Caco-2 (cell line): ENCODE data around the gene PDE10A. TPM values are rescaled to one million over a fixed set of nuclear protein-coding genes. Genes with fewer than 3 reads are reported as not detected.

Experiments used
- BruUV-seq: library from RNA; stranded (reverse); fragments of 400-500 nt; replicated peaks from 2 replicates; lab custom pipeline; 2021; lab: Mats Ljungman, UMichigan
- CTCF ChIA-PET: fragments of 300-600 bp; sonication (Branson Sonifier 250); formaldehyde crosslinking; loops from one replicate; lab custom pipeline; 2022; ENCODE audit warnings: antibody characterized with exemption; lab: Charles Lee
- POLR2A ChIA-PET: fragments of 300-600 bp; sonication (Branson Sonifier 250); formaldehyde crosslinking; loops from one replicate; lab custom pipeline; 2022; ENCODE audit warnings: antibody characterized with exemption; lab: Charles Lee
- DNase-seq, 2 experiments: peaks; one replicate each; pipeline versions ENCODE4 v3.0.0 to v3.0.0-alpha.2; 2020 to 2022
- H3K27me3 ChIP-seq: replicated peaks from 2 replicates; pipeline ENCODE4 v1.6.0; 2011; ENCODE audit warnings: low read length; ENCODE audit not compliant: control insufficient read depth, insufficient read depth
- H3K36me3 ChIP-seq: 2 replicates; pipeline ENCODE4 v1.5.1; 2011; ENCODE audit warnings: low read length; ENCODE audit not compliant: control insufficient read depth, insufficient read depth
- H3K4me1 ChIP-seq: fragments of 250-450 bp; sonication (Bioruptor Pico); 2 replicates; pipeline ENCODE4 v1.5.1; 2020; ENCODE audit warnings: mild to moderate bottlenecking
- H3K4me3 ChIP-seq: 2 replicates; pipeline ENCODE4 v1.5.1; 2011; ENCODE audit warnings: low read depth, mild to moderate bottlenecking, control low read depth, low read length
- H3K9me3 ChIP-seq: fragments of 250-450 bp; sonication (Bioruptor Pico); 2 replicates; pipeline ENCODE4 v1.5.1; 2020; ENCODE audit warnings: mild to moderate bottlenecking, moderate library complexity
- H3K27ac Mint-ChIP-seq: one replicate; pipeline ENCODE4 v1.8.0; 2022; ENCODE audit warnings: mixed read lengths; ENCODE audit not compliant: unreplicated experiment
- H3K27me3 Mint-ChIP-seq: one replicate; pipeline ENCODE4 v1.8.0; 2022; ENCODE audit warnings: mixed read lengths; ENCODE audit not compliant: insufficient read depth, unreplicated experiment
- H3K36me3 Mint-ChIP-seq: one replicate; pipeline ENCODE4 v1.8.0; 2022; ENCODE audit warnings: mild to moderate bottlenecking, mixed read lengths; ENCODE audit not compliant: insufficient read depth, unreplicated experiment
- H3K4me1 Mint-ChIP-seq: one replicate; pipeline ENCODE4 v1.8.0; 2022; ENCODE audit warnings: low read depth, mixed read lengths; ENCODE audit not compliant: unreplicated experiment
- H3K4me3 Mint-ChIP-seq: one replicate; pipeline ENCODE4 v1.8.0; 2022; ENCODE audit warnings: mild to moderate bottlenecking, moderate library complexity, mixed read lengths; ENCODE audit not compliant: unreplicated experiment
- H3K9me3 Mint-ChIP-seq: one replicate; pipeline ENCODE4 v1.8.0; 2022; ENCODE audit warnings: mixed read lengths; ENCODE audit not compliant: unreplicated experiment
- intact Hi-C: fragments of 100-400 bp; cut with micrococcal nuclease; formaldehyde crosslinking; loops from one replicate; pipeline ENCODE4 v1.10.0; 2022; ENCODE audit not compliant: unreplicated experiment
- total RNA-seq: library from RNA; stranded (reverse); gene quantifications from 2 replicates; pipeline ENCODE4 v1.2.3, GENCODE V29; 2022
- TF ChIP-seq, protein P1 (sequence below), 2 experiments: fragments of 200-600 bp in 1 of 2; IDR thresholded peaks; 1 replicate in 1 of 2; 2 replicates in 1 of 2; pipeline versions ENCODE4 v1.5.1 to v1.8.0; 2011 to 2022; ENCODE audit warnings: antibody characterized with exemption in 1 of 2, control low read depth in 1 of 2, inconsistent platforms in 1 of 2, low read depth in 1 of 2, low read length in 1 of 2, mild to moderate bottlenecking in 1 of 2, moderate library complexity in 1 of 2; ENCODE audit not compliant: insufficient read depth in 1 of 2, severe bottlenecking in 1 of 2, unreplicated experiment in 1 of 2

The PDE10A gene
- total RNA-seq, 1 experiment from 2014 or later, result 3.4 TPM

- TF ChIP-seq, protein P1, sequence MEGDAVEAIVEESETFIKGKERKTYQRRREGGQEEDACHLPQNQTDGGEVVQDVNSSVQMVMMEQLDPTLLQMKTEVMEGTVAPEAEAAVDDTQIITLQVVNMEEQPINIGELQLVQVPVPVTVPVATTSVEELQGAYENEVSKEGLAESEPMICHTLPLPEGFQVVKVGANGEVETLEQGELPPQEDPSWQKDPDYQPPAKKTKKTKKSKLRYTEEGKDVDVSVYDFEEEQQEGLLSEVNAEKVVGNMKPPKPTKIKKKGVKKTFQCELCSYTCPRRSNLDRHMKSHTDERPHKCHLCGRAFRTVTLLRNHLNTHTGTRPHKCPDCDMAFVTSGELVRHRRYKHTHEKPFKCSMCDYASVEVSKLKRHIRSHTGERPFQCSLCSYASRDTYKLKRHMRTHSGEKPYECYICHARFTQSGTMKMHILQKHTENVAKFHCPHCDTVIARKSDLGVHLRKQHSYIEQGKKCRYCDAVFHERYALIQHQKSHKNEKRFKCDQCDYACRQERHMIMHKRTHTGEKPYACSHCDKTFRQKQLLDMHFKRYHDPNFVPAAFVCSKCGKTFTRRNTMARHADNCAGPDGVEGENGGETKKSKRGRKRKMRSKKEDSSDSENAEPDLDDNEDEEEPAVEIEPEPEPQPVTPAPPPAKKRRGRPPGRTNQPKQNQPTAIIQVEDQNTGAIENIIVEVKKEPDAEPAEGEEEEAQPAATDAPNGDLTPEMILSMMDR (IDR thresholded peaks at IDR 0.05; ENCODE audit: insufficient read depth in 1 of 2, low read depth in 1 of 2, low read length in 1 of 2, severe bottlenecking in 1 of 2, unreplicated experiment in 1 of 2), result no peak
- no peaks in the 10 kb centered on the region for H3K36me3 Mint-ChIP-seq
- no peak overlapping the region for H3K4me3 ChIP-seq
- no peaks in the 10 kb centered on the region for H3K4me1 Mint-ChIP-seq
- BruUV-seq, result no TSS peak
- H3K27me3 ChIP-seq, result no peaks in the 10 kb centered on the region
- no peak overlapping the region for H3K27ac Mint-ChIP-seq
- peaks cover 5% of the 10 kb centered on the region; the same call in 1 of the 2 replicates for H3K4me1 ChIP-seq
- H3K9me3 Mint-ChIP-seq, result no peaks in the 10 kb centered on the region
- H3K4me3 Mint-ChIP-seq, result no peak overlapping the region
- no peak for DNase-seq
- ChIA-PET CTCF (no interaction called here), POLR2A (no interaction called here)
- no peaks in the 10 kb centered on the region for H3K36me3 ChIP-seq
- intact Hi-C loops, result no loop called here
- no peaks in the 10 kb centered on the region for H3K9me3 ChIP-seq
- no peaks in the 10 kb centered on the region for H3K27me3 Mint-ChIP-seq
These were observed 29.1 kb upstream of the PDE10A start for GRCh38 chr6:165692106-165692653.

- peaks cover 5% of the 10 kb centered on the region; the same call in 1 of the 2 replicates for H3K4me1 ChIP-seq
- H3K4me3 Mint-ChIP-seq, result no peak overlapping the region
- no peaks in the 10 kb centered on the region for H3K36me3 Mint-ChIP-seq
- no peaks in the 10 kb centered on the region for H3K4me1 Mint-ChIP-seq
- TF ChIP-seq, protein P1 (IDR thresholded peaks at IDR 0.05; ENCODE audit: insufficient read depth in 1 of 2, low read depth in 1 of 2, low read length in 1 of 2, severe bottlenecking in 1 of 2, unreplicated experiment in 1 of 2), result no peak
- H3K27ac Mint-ChIP-seq, result no peak overlapping the region
- DNase-seq, result no peak
- no peaks in the 10 kb centered on the region for H3K9me3 Mint-ChIP-seq
- H3K4me3 ChIP-seq, result no peak overlapping the region
- intact Hi-C loops, result no loop called here
- no TSS peak for BruUV-seq
- H3K27me3 Mint-ChIP-seq, result no peaks in the 10 kb centered on the region
- H3K9me3 ChIP-seq, result no peaks in the 10 kb centered on the region
- no peaks in the 10 kb centered on the region for H3K27me3 ChIP-seq
- ChIA-PET CTCF (no interaction called here), POLR2A (no interaction called here)
- no peaks in the 10 kb centered on the region for H3K36me3 ChIP-seq
These were observed 26.7 kb upstream of the PDE10A start for GRCh38 chr6:165689699-165690098.

DNA sequence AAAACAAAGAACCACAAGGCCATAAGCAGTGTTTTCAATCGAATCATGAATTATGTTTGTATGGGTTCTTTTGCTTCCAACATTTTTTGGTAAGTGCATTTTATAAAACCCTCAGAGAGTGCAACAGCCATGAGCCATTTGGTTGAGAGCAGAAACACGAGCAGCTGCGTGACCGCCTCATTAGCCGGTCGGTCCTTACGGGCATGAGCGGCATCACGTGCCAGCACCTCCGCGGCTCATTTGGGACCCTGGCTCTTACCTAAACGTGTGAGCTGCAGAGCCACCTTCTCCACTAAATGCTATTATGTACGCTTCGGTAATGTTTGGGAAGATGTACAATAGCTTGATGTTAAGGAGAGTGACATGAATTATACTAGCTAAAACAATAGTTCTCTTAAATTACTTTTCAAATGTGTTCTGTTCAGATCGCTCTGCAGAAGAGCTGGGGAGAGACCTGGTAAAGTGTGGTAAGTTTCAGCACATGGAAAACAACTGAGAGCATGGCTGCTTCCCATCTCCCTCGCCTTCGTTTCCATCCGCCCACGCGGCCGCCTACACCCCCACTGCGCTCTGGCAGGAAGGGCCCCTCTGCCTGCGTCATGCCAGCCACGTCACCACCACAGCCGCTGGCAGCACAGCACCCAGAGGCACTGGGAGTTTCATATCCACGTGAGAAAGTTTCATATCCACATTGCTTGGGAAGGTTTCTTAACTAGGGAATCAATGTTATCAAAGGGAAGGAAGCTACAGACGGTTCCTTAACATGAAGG lies 23.7 kb upstream of the PDE10A start:
- intact Hi-C loops, result no loop called here

More for the DNA sequence above, 23.7 kb upstream of the PDE10A start:
- no peak overlapping the region for H3K27ac Mint-ChIP-seq
- CTCF ChIA-PET, result no interaction called here
- peaks cover 7% of the 10 kb centered on the region for H3K4me1 Mint-ChIP-seq
- no peaks in the 10 kb centered on the region for H3K9me3 Mint-ChIP-seq
- no peaks in the 10 kb centered on the region for H3K36me3 ChIP-seq
- no peaks in the 10 kb centered on the region for H3K27me3 Mint-ChIP-seq
- H3K4me3 ChIP-seq, result no peak overlapping the region
- H3K27me3 ChIP-seq, result no peaks in the 10 kb centered on the region
- TF ChIP-seq, protein P1 (IDR thresholded peaks at IDR 0.05; ENCODE audit: insufficient read depth in 1 of 2, low read depth in 1 of 2, low read length in 1 of 2, severe bottlenecking in 1 of 2, unreplicated experiment in 1 of 2), result no peak
- no peak overlapping the region for H3K4me3 Mint-ChIP-seq
- H3K4me1 ChIP-seq, result peaks cover 1% of the 10 kb centered on the region; the same call in 1 of the 2 replicates
- BruUV-seq, result no TSS peak
- no peaks in the 10 kb centered on the region for H3K9me3 ChIP-seq
- POLR2A ChIA-PET, result interaction anchor here (0.5 kb wide), 1 partner anchor 8 kb away, joined by 7 read pairs; no protein-coding TSS in a partner anchor
- no peaks in the 10 kb centered on the region for H3K36me3 Mint-ChIP-seq
- DNase-seq, result no peak
